ENCODE data around the gene NCAPH2.

The NCAPH2 gene

DNA sequence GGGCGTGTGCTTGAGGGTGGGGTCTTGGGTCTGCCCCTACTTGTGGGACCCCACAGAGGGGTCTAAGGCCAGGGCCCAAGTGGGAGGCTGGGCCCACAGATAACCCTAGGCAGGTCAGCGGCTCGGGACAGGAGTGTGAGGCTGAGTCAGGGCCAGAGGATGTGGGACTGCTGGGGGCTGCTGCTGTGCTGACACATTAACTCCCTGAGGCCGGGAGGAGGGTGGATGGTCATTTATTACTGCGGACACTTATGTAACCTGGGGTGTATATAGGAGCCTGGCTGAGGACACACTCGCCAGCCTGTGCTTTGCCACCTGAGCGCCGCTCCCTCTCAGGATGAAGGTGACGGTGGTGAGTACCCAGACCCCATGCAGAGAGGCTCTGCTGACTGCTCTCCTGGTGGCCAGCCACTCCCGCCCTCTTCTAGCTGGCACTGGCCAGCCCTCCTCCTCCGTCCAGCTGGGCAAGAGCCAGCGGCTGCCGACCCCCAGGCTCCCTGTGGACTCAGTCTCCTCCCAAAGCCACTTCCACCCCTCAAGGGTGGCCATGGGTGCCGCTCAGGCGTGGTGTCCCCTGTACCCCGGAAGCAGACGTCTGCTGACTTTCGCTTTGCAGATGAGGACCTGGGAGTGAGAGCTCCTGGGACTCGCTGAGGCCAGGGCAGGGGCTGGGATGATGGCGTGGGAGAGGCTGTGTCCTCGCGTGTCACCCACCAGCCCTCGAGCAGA lies 21.3 kb upstream of the NCAPH2 start, which contains the start of gene MIOX:
Gene MIOX, plus strand, starts transcription at position 299 of the 729 bp plus-strand sequence. Its CDS starts 39 bp downstream, at position 338.
- H3K4me1 ChIP-seq (ENCODE audit: control insufficient read depth in 1 of 2, insufficient read depth in 2 of 2, low read length in 2 of 2) = peaks cover 0 to 5% of the 10 kb centered on the region in 2 donors
- H3K36me3 ChIP-seq (ENCODE audit: control insufficient read depth in 1 of 2, insufficient read depth in 2 of 2, low read length in 2 of 2) = no peaks in the 10 kb centered on the region
- no peak within 1 kb of the TSS for H3K4me3 ChIP-seq (ENCODE audit: low read depth in 1 of 2, low read length in 2 of 2)
- H3K27ac ChIP-seq (ENCODE audit: low read length) = no peak within 1 kb of the TSS
- peaks cover 5% of the 10 kb centered on the region for H3K27me3 ChIP-seq (ENCODE audit: low read depth, low read length)
- no peaks in the 10 kb centered on the region for H3K9me3 ChIP-seq (ENCODE audit: control insufficient read depth in 1 of 2, low read length in 2 of 2)

GRCh38 chr22:50487290-50488005 lies 20.6 kb upstream of the NCAPH2 start:
- no peak overlapping the region for H3K27ac ChIP-seq (ENCODE audit: low read length)
- no peak overlapping the region for H3K4me3 ChIP-seq (ENCODE audit: low read depth in 1 of 2, low read length in 2 of 2)
- no peaks in the 10 kb centered on the region for H3K9me3 ChIP-seq (ENCODE audit: control insufficient read depth in 1 of 2, low read length in 2 of 2)
- no peaks in the 10 kb centered on the region for H3K4me1 ChIP-seq (ENCODE audit: control insufficient read depth in 1 of 2, insufficient read depth in 2 of 2, low read length in 2 of 2)
- no peaks in the 10 kb centered on the region for H3K36me3 ChIP-seq (ENCODE audit: control insufficient read depth in 1 of 2, insufficient read depth in 2 of 2, low read length in 2 of 2)
- H3K27me3 ChIP-seq (ENCODE audit: low read depth, low read length) = no peaks in the 10 kb centered on the region

DNA sequence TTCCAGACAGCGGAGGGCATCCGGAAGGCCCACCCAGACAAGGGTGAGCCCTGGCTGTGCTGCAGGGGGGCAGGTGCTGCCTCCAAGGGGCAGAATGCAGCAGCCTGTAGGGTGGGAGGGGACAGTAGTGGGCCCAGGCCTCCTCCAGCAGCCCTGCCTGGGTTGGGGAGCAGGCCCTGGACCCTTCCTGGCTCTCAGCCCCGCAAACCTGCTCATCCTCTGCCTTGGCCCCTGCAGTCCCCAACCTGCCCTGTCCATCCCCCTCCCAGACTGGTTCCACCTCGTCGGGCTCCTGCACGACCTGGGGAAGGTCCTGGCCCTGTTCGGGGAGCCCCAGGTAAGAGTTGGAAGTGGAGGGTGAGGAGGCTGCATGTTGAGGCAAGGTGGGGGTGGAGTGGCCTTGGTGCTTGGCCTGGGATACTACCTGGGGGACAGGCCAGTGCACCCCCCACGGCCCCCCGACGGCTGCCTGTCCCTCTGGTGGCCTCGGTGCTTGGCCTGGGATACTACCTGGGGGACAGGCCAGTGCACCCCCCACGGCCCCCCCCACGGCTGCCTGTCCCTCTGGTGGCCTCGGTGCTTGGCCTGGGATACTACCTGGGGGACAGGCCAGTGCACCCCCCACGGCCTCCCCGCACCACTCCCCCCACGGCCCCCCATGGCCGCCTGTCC lies 19.9 kb upstream of the NCAPH2 start:
- Histone ChIP-seq H3K36me3 (ENCODE audit: control insufficient read depth in 1 of 2, insufficient read depth in 2 of 2, low read length in 2 of 2) (no peaks in the 10 kb centered on the region), H3K27ac (ENCODE audit: low read length) (no peak overlapping the region), H3K9me3 (ENCODE audit: control insufficient read depth in 1 of 2, low read length in 2 of 2) (no peaks in the 10 kb centered on the region), H3K4me3 (ENCODE audit: low read depth in 1 of 2, low read length in 2 of 2) (no peak overlapping the region), H3K27me3 (ENCODE audit: low read depth, low read length) (no peaks in the 10 kb centered on the region), H3K4me1 (ENCODE audit: control insufficient read depth in 1 of 2, insufficient read depth in 2 of 2, low read length in 2 of 2) (no peaks in the 10 kb centered on the region)

- Histone ChIP-seq H3K4me3 (ENCODE audit: low read depth in 1 of 2, low read length in 2 of 2) (no peak overlapping the region), H3K4me1 (ENCODE audit: control insufficient read depth in 1 of 2, insufficient read depth in 2 of 2, low read length in 2 of 2) (no peaks in the 10 kb centered on the region), H3K27ac (ENCODE audit: low read length) (no peak overlapping the region), H3K27me3 (ENCODE audit: low read depth, low read length) (no peaks in the 10 kb centered on the region), H3K9me3 (ENCODE audit: control insufficient read depth in 1 of 2, low read length in 2 of 2) (no peaks in the 10 kb centered on the region), H3K36me3 (ENCODE audit: control insufficient read depth in 1 of 2, insufficient read depth in 2 of 2, low read length in 2 of 2) (no peaks in the 10 kb centered on the region)
Measured at GRCh38 chr22:50488886-50489285, 19.1 kb upstream of the NCAPH2 start.

- Histone ChIP-seq H3K27me3 (ENCODE audit: low read depth, low read length) (no peaks in the 10 kb centered on the region), H3K9me3 (ENCODE audit: control insufficient read depth in 1 of 2, low read length in 2 of 2) (no peaks in the 10 kb centered on the region), H3K27ac (ENCODE audit: low read length) (no peak overlapping the region), H3K4me1 (ENCODE audit: control insufficient read depth in 1 of 2, insufficient read depth in 2 of 2, low read length in 2 of 2) (no peaks in the 10 kb centered on the region), H3K4me3 (ENCODE audit: low read depth in 1 of 2, low read length in 2 of 2) (no peak overlapping the region), H3K36me3 (ENCODE audit: control insufficient read depth in 1 of 2, insufficient read depth in 2 of 2, low read length in 2 of 2) (no peaks in the 10 kb centered on the region)
Measured at GRCh38 chr22:50489363-50490243, 18.4 kb upstream of the NCAPH2 start.

GRCh38 chr22:50490531-50491308 lies 17.3 kb upstream of the NCAPH2 start:
- Histone ChIP-seq H3K4me3 (ENCODE audit: low read depth in 1 of 2, low read length in 2 of 2) (no peak overlapping the region), H3K27ac (ENCODE audit: low read length) (no peak overlapping the region), H3K4me1 (ENCODE audit: control insufficient read depth in 1 of 2, insufficient read depth in 2 of 2, low read length in 2 of 2) (no peaks in the 10 kb centered on the region), H3K36me3 (ENCODE audit: control insufficient read depth in 1 of 2, insufficient read depth in 2 of 2, low read length in 2 of 2) (no peaks in the 10 kb centered on the region), H3K9me3 (ENCODE audit: control insufficient read depth in 1 of 2, low read length in 2 of 2) (no peaks in the 10 kb centered on the region), H3K27me3 (ENCODE audit: low read depth, low read length) (no peaks in the 10 kb centered on the region)

- Histone ChIP-seq H3K36me3 (ENCODE audit: control insufficient read depth in 1 of 2, insufficient read depth in 2 of 2, low read length in 2 of 2) (no peaks in the 10 kb centered on the region), H3K4me3 (ENCODE audit: low read depth in 1 of 2, low read length in 2 of 2) (no peak overlapping the region), H3K9me3 (ENCODE audit: control insufficient read depth in 1 of 2, low read length in 2 of 2) (no peaks in the 10 kb centered on the region), H3K27me3 (ENCODE audit: low read depth, low read length) (no peaks in the 10 kb centered on the region), H3K4me1 (ENCODE audit: control insufficient read depth in 1 of 2, insufficient read depth in 2 of 2, low read length in 2 of 2) (peaks cover 0 to 3% of the 10 kb centered on the region in 2 donors), H3K27ac (ENCODE audit: low read length) (no peak overlapping the region)
Measured at GRCh38 chr22:50497093-50497492, 10.9 kb upstream of the NCAPH2 start.

DNA sequence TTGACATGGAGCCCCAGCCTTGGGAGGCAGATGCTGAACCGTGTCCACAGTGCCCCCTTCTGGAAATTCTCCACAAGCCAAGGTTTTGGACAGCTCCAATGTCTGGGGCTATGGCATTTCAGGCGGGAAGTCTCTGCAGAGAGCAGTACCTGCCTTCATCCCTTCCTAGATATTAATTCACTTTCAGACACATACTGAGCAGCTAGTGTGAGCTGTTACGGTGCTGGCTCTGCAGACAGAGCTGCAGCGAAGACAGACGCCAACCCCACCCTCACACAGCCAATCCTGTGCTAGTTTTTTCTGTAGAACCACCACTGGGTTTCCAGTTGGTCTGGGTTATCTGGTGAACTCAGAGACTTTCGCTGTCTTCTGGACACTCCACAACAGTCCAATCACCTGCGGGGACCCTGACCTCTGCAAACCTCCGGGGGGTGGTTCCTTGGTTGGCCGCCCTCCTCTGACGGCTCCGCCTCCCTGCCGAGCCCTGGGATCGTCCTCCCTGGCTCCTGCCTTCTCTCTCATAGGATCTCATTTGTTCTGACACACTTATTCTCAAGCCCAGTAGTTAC lies 9.6 kb upstream of the NCAPH2 start:
- Histone ChIP-seq H3K27ac (ENCODE audit: low read length) (no peak overlapping the region), H3K27me3 (ENCODE audit: low read depth, low read length) (no peaks in the 10 kb centered on the region), H3K9me3 (ENCODE audit: control insufficient read depth in 1 of 2, low read length in 2 of 2) (no peaks in the 10 kb centered on the region), H3K4me3 (ENCODE audit: low read depth in 1 of 2, low read length in 2 of 2) (no peak overlapping the region), H3K36me3 (ENCODE audit: control insufficient read depth in 1 of 2, insufficient read depth in 2 of 2, low read length in 2 of 2) (peaks cover 0 to 9% of the 10 kb centered on the region in 2 donors), H3K4me1 (ENCODE audit: control insufficient read depth in 1 of 2, insufficient read depth in 2 of 2, low read length in 2 of 2) (peaks cover 0 to 3% of the 10 kb centered on the region in 2 donors)

- Histone ChIP-seq H3K4me3 (ENCODE audit: low read depth in 1 of 2, low read length in 2 of 2) (no peak overlapping the region), H3K27me3 (ENCODE audit: low read depth, low read length) (no peaks in the 10 kb centered on the region), H3K9me3 (ENCODE audit: control insufficient read depth in 1 of 2, low read length in 2 of 2) (no peaks in the 10 kb centered on the region), H3K4me1 (ENCODE audit: control insufficient read depth in 1 of 2, insufficient read depth in 2 of 2, low read length in 2 of 2) (peaks cover 0 to 3% of the 10 kb centered on the region in 2 donors), H3K36me3 (ENCODE audit: control insufficient read depth in 1 of 2, insufficient read depth in 2 of 2, low read length in 2 of 2) (peaks cover 0 to 22% of the 10 kb centered on the region in 2 donors), H3K27ac (ENCODE audit: low read length) (no peak overlapping the region)
Measured at GRCh38 chr22:50500452-50500851, 7.6 kb upstream of the NCAPH2 start.

GRCh38 chr22:50502096-50502495 lies 5.9 kb upstream of the NCAPH2 start:
- Histone ChIP-seq H3K27me3 (ENCODE audit: low read depth, low read length) (no peaks in the 10 kb centered on the region), H3K27ac (ENCODE audit: low read length) (no peak overlapping the region), H3K9me3 (ENCODE audit: control insufficient read depth in 1 of 2, low read length in 2 of 2) (no peaks in the 10 kb centered on the region)

More at GRCh38 chr22:50502096-50502495, 5.9 kb upstream of the NCAPH2 start:
- Histone ChIP-seq H3K36me3 (ENCODE audit: control insufficient read depth in 1 of 2, insufficient read depth in 2 of 2, low read length in 2 of 2) (peaks cover 0 to 23% of the 10 kb centered on the region in 2 donors), H3K4me1 (ENCODE audit: control insufficient read depth in 1 of 2, insufficient read depth in 2 of 2, low read length in 2 of 2) (peaks cover 0 to 16% of the 10 kb centered on the region in 2 donors), H3K4me3 (ENCODE audit: low read depth in 1 of 2, low read length in 2 of 2) (no peak overlapping the region)

Measured in muscle layer of duodenum (tissue), 2 donors.